GM12878 (cell line): ENCODE results near the gene SLC34A3. TPM values are rescaled to one million over a fixed set of nuclear protein-coding genes. Genes with fewer than 3 reads are reported as not detected.

Experiments used
- ATAC-seq: fragments of 200-7000 bp; cut with Tn5 transposase; 3 replicates; pipeline ENCODE4 v1.9.1; 2020; ENCODE audit warnings: mild to moderate bottlenecking, moderate library complexity
- BruUV-seq: library from RNA; stranded (reverse); fragments of 400-500 nt; replicated peaks from 2 replicates; lab custom pipeline; 2021; lab: Mats Ljungman, UMichigan
- CTCF ChIA-PET: fragments of 300-600 bp; sonication (Branson Sonifier 250); formaldehyde crosslinking; extraction: SDS; loops from one replicate; lab custom pipeline; 2021; ENCODE audit warnings: inconsistent platforms; lab: Yijun Ruan, JAX
- POLR2A ChIA-PET: fragments of 350-600 bp; formaldehyde crosslinking; extraction: SDS; loops from one replicate; lab custom pipeline; 2021; ENCODE audit warnings: inconsistent platforms; lab: Charles Lee
- RAD21 ChIA-PET: fragments of 300-600 bp; sonication (Branson Sonifier 250); formaldehyde crosslinking; loops from one replicate; lab custom pipeline; 2023; ENCODE audit warnings: antibody characterized with exemption; ENCODE audit not compliant: unreplicated experiment; lab: Charles Lee
- SMC1A ChIA-PET: fragments of 300-600 bp; sonication (Branson Sonifier 250); formaldehyde crosslinking; loops from one replicate; lab custom pipeline; 2023; ENCODE audit not compliant: unreplicated experiment, uncharacterized antibody; lab: Charles Lee
- DNase-seq: peaks from one replicate; pipeline ENCODE4 v3.0.0-alpha.2; 2011; ENCODE audit warnings: low read depth, low spot score
- FAIRE-seq: peaks from 3 replicates; lab custom pipeline; 2011; peaks lifted over from hg19 to GRCh38; lab: Jason Lieb, UNC
- H2AFZ ChIP-seq: 2 replicates; pipeline ENCODE4 v1.6.0; 2011; ENCODE audit warnings: low read depth, low read length, control low read depth; ENCODE audit not compliant: control insufficient read depth
- H3K27ac ChIP-seq: 2 replicates; pipeline ENCODE4 v1.5.1; 2011; ENCODE audit warnings: control low read depth; ENCODE audit not compliant: control insufficient read depth, insufficient read depth
- H3K27me3 ChIP-seq, 2 experiments: replicated peaks in 1 of 2; 2 replicates each; pipeline versions ENCODE4 v1.6.0 to v1.6.1; 2011; ENCODE audit warnings: low read length in 1 of 2; ENCODE audit not compliant: control insufficient read depth in 2 of 2, insufficient read depth in 2 of 2
- H3K36me3 ChIP-seq, 2 experiments: 2 replicates each; pipeline ENCODE4 v1.5.1; 2011; ENCODE audit warnings: low read length in 1 of 2; ENCODE audit not compliant: control insufficient read depth in 2 of 2, insufficient read depth in 2 of 2
- H3K4me1 ChIP-seq: 2 replicates; pipeline ENCODE4 v1.6.1; 2011; ENCODE audit warnings: mild to moderate bottlenecking, low read length, moderate library complexity, mixed read lengths; ENCODE audit not compliant: control insufficient read depth, insufficient read depth
- H3K4me2 ChIP-seq: 2 replicates; pipeline ENCODE4 v1.6.0; 2011; ENCODE audit warnings: control low read depth; ENCODE audit not compliant: control insufficient read depth, insufficient read depth
- H3K4me3 ChIP-seq: fragments of 200-600 bp; sonication (generic); 2 replicates; pipeline ENCODE4 v1.5.1; 2016
- H3K79me2 ChIP-seq: 2 replicates; pipeline ENCODE4 v1.6.0; 2011; ENCODE audit warnings: low read length; ENCODE audit not compliant: control insufficient read depth, insufficient read depth
- H3K9ac ChIP-seq: 2 replicates; pipeline ENCODE4 v1.8.0; 2011; ENCODE audit warnings: low read length, control low read depth, mixed read lengths; ENCODE audit not compliant: control insufficient read depth, insufficient read depth
- H3K9me3 ChIP-seq: replicated peaks from 3 replicates; pipeline ENCODE4 v1.5.1; 2011; ENCODE audit warnings: mild to moderate bottlenecking, low read length; ENCODE audit not compliant: control insufficient read depth, insufficient read depth
- H4K20me1 ChIP-seq: 2 replicates; pipeline ENCODE4 v1.6.0; 2011; ENCODE audit not compliant: control insufficient read depth, insufficient read depth
- BHLHE40 ChIP-seq, 2 experiments: fragments of 450-650 bp in 1 of 2; IDR thresholded peaks; 2 replicates each; pipeline ENCODE4 v1.6.1; 2011 to 2017; ENCODE audit warnings: low read depth in 2 of 2, borderline replicate concordance in 1 of 2, improper control_type of control experiment in 1 of 2, low read length in 1 of 2, mild to moderate bottlenecking in 1 of 2
- EED ChIP-seq: sonication (generic); IDR thresholded peaks from 2 replicates; pipeline ENCODE4 v1.6.1; 2016; ENCODE audit warnings: antibody characterized with exemption, low read depth
- GATAD2B ChIP-seq: fragments of 450-650 bp; conservative IDR thresholded peaks from 2 replicates; pipeline ENCODE4 v1.6.1; 2017; ENCODE audit warnings: low read depth, mild to moderate bottlenecking, moderate library complexity
- IKZF1 ChIP-seq: fragments of 450-650 bp; conservative IDR thresholded peaks from 2 replicates; pipeline ENCODE4 v1.6.1; 2017; ENCODE audit warnings: antibody characterized with exemption, mild to moderate bottlenecking
- NFYB ChIP-seq: IDR thresholded peaks from 2 replicates; pipeline ENCODE4 v1.6.1; 2011; ENCODE audit warnings: low read depth, mild to moderate bottlenecking, low read length, improper control_type of control experiment, moderate library complexity; ENCODE audit not compliant: insufficient read depth
- NR2F1 ChIP-seq: fragments of 450-650 bp; conservative IDR thresholded peaks from 2 replicates; pipeline ENCODE4 v1.6.1; 2017; ENCODE audit warnings: mild to moderate bottlenecking
- POLR2AphosphoS5 ChIP-seq: IDR thresholded peaks from 2 replicates; pipeline ENCODE4 v1.6.1; 2011; ENCODE audit warnings: mild to moderate bottlenecking, low read length, inconsistent platforms
- SMARCA5 ChIP-seq: fragments of 450-650 bp; IDR thresholded peaks from 2 replicates; pipeline ENCODE4 v1.6.1; 2017; ENCODE audit warnings: mild to moderate bottlenecking
- TARDBP ChIP-seq: IDR thresholded peaks from 2 replicates; pipeline ENCODE4 v1.6.1; 2016; ENCODE audit warnings: borderline replicate concordance
- YBX1 ChIP-seq: fragments of 450-650 bp; IDR thresholded peaks from 2 replicates; pipeline ENCODE4 v1.6.1; 2016; ENCODE audit warnings: antibody characterized with exemption
- ZNF207 ChIP-seq: fragments of 450-650 bp; IDR thresholded peaks from 2 replicates; pipeline ENCODE4 v1.6.1; 2014; ENCODE audit warnings: antibody characterized with exemption, mild to moderate bottlenecking, borderline replicate concordance
- ZNF217 ChIP-seq: fragments of 450-650 bp; IDR thresholded peaks from 2 replicates; pipeline ENCODE4 v1.6.1; 2017; ENCODE audit warnings: antibody characterized with exemption, mild to moderate bottlenecking
- WGBS: methylation state at CpG from one replicate; pipeline ENCODE4 v1.1.6; 2016; ENCODE audit warnings: low lambda C conversion rate; ENCODE audit not compliant: insufficient replicate concordance, insufficient coverage; ENCODE audit errors: missing lambda C conversion rate; 5-methylcytosine and 5-hydroxymethylcytosine counted together
- in situ Hi-C: fragments of 300-500 bp; cut with MboI; formaldehyde crosslinking; loops from 9 replicates; pipeline ENCODE4 v1.14.3; 2018; ENCODE audit warnings: mixed read lengths
- intact Hi-C: fragments of 100-400 bp; cut with micrococcal nuclease; formaldehyde crosslinking; loops from one replicate; pipeline ENCODE4 v1.14.2; 2022; ENCODE audit not compliant: unreplicated experiment
- polyA plus RNA-seq, 11 experiments: library from polyadenylated mRNA; depleted of rRNA in 4 of 11; unstranded in 6 of 11; stranded (reverse) in 5 of 11; fragments of >200 nt; fragmentation: Nextera tagmentation in 4 of 11; fragmentation: Illumina TruSeq in 1 of 11; extraction: Ambion mirVana in 4 of 11; extraction: Trizol in 1 of 11; gene quantifications; 1 replicate in 1 of 11; 2 replicates in 10 of 11; pipeline versions ENCODE4 v1.2.1 to v1.2.3, GENCODE V29; 2011 to 2016; ENCODE audit warnings: inconsistent platforms in 2 of 11, missing spikeins in 2 of 11, low read depth in 1 of 11
- total RNA-seq, 4 experiments: library from RNA; depleted of rRNA in 3 of 4; stranded (reverse); fragments of >200 nt in 3 of 4; fragmentation: Illumina TruSeq in 1 of 4; extraction: Trizol in 1 of 4; gene quantifications; 2 replicates each; pipeline versions ENCODE4 v1.2.1 to v1.2.3, GENCODE V29; 2013 to 2021
- TF ChIP-seq, protein P1 (sequence below): fragments of 450-650 bp; conservative IDR thresholded peaks from 2 replicates; pipeline ENCODE4 v1.6.1; 2017; ENCODE audit warnings: mild to moderate bottlenecking, moderate library complexity
- TF ChIP-seq, protein P2 (sequence below), 3 experiments: IDR thresholded peaks in 2 of 3; conservative IDR thresholded peaks in 1 of 3; 2 replicates each; pipeline ENCODE4 v1.5.1; 2011; ENCODE audit warnings: low read depth in 3 of 3, low read length in 3 of 3, mild to moderate bottlenecking in 3 of 3, control low read depth in 2 of 3, moderate library complexity in 2 of 3, inconsistent platforms in 1 of 3, mixed read lengths in 1 of 3; ENCODE audit not compliant: control insufficient read depth in 2 of 3, insufficient read depth in 1 of 3; ENCODE audit errors: extremely low read depth in 1 of 3
- TF ChIP-seq, protein P3 (sequence below): IDR thresholded peaks from 2 replicates; pipeline ENCODE4 v1.6.1; 2012; ENCODE audit warnings: low read depth, low read length, improper control_type of control experiment

SLC34A3 gene
- total and polyA plus RNA-seq, 10 of the 15 experiments (the other 5 are each of a cell fraction or from before 2014, with no cell fraction given): not detected

DNA sequence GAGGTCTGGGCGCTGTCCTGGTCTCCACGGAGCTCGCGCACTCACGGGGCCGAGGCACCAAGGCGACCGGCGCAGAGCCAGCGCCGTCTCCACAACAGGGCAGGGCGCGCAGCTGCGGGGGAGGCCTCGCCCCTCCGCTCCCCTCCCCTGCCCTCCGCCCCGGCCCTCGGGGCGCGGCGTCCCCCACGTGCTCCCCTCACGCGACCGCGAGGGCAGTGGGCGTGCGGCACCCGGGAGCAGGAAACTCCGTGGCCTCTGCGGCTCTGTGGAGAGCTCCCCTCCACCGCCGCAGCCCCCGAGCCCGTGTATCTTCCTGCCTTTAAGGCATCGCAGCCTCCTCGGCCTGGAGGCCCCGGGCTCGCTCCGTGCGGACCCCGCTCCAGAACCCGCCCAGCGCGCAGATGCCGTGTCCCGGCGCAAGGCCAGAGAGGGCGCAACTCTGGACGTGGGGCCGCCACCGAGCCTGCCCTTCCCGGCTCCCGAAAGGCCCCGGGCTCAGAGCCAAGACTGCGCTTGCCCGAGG lies 9.7 kb downstream of the SLC34A3 start:
- peak overlapping the region; percentile 75 for H2AFZ ChIP-seq
- H3K4me2 ChIP-seq: peak overlapping the region; percentile 77
- under 1% methylated on average over 34 of the region's 58 CpGs for WGBS
- RAD21 ChIA-PET: interaction anchor here (0.9 to 2.2 kb wide), 12 partner anchors 14 to 122 kb away, joined by 3 to 13 read pairs (median 4); partner anchors contain the start of genes NELFB, NRARP, RNF208 and TPRN
- DNase-seq: no peak
- peak; percentile 61 for ATAC-seq
- H3K27me3 ChIP-seq: no peaks in the 10 kb centered on the region
- H3K4me3 ChIP-seq: peak overlapping the region; percentile 76
- peaks cover 30% of the 10 kb centered on the region for H3K79me2 ChIP-seq
- intact Hi-C loops: no loop called here
- POLR2A ChIA-PET: interaction anchor here (0.5 to 9.2 kb wide), 29 partner anchors 10 to 361 kb away, joined by 3 to 112 read pairs (median 5); partner anchors contain the start of genes CYSRT1, EXD3, MAN1B1 and NELFB
- CTCF ChIA-PET: interaction anchor here (0.6 to 5.3 kb wide), 13 partner anchors 12 to 205 kb away, joined by 3 to 52 read pairs (median 4); partner anchors contain the start of genes CYSRT1, NELFB, RNF208 and RNF224
- H3K9ac ChIP-seq: peak overlapping the region; percentile 68
- in situ Hi-C loops: no loop called here
- H4K20me1 ChIP-seq: peaks cover 4% of the 10 kb centered on the region; the same call in 1 of the 2 replicates
- peak overlapping the region; percentile 83 for H3K27ac ChIP-seq
- BruUV-seq: TSS peak; percentile 77
- H3K4me1 ChIP-seq: peaks cover 42% of the 10 kb centered on the region
- no peaks in the 10 kb centered on the region for H3K9me3 ChIP-seq
- FAIRE-seq: no peak
- SMC1A ChIA-PET: interaction anchor here (0.7 to 1.7 kb wide), 6 partner anchors 13 to 154 kb away, joined by 3 to 6 read pairs (median 3); partner anchors contain the start of gene MAN1B1
- peaks cover 8 to 14% of the 10 kb centered on the region in 2 experiments for H3K36me3 ChIP-seq
- TF ChIP-seq, protein P1, sequence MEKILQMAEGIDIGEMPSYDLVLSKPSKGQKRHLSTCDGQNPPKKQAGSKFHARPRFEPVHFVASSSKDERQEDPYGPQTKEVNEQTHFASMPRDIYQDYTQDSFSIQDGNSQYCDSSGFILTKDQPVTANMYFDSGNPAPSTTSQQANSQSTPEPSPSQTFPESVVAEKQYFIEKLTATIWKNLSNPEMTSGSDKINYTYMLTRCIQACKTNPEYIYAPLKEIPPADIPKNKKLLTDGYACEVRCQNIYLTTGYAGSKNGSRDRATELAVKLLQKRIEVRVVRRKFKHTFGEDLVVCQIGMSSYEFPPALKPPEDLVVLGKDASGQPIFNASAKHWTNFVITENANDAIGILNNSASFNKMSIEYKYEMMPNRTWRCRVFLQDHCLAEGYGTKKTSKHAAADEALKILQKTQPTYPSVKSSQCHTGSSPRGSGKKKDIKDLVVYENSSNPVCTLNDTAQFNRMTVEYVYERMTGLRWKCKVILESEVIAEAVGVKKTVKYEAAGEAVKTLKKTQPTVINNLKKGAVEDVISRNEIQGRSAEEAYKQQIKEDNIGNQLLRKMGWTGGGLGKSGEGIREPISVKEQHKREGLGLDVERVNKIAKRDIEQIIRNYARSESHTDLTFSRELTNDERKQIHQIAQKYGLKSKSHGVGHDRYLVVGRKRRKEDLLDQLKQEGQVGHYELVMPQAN: peak; percentile 95
- TF ChIP-seq TARDBP (0 out of 2 replicates have a peak, but pooled peaks have one; percentile 19), ZNF207 (peak; percentile 95), BHLHE40 (IDR thresholded peaks at IDR 0.05; ENCODE audit: borderline replicate concordance in 1 of 2, low read depth in 2 of 2, low read length in 1 of 2) (peak; percentile 99 to 100), ZNF217 (peak; percentile 75), EED (peak; percentile 34; the same call in 1 of the 2 replicates), GATAD2B (peak; percentile 99), SMARCA5 (peak; percentile 93; the same call in 1 of the 2 replicates), POLR2AphosphoS5 (no peak; the same call in 1 of the 2 replicates), YBX1 (no peak), NR2F1 (peak; percentile 91), IKZF1 (peak; percentile 94), NFYB (no peak)
- TF ChIP-seq, protein P2, sequence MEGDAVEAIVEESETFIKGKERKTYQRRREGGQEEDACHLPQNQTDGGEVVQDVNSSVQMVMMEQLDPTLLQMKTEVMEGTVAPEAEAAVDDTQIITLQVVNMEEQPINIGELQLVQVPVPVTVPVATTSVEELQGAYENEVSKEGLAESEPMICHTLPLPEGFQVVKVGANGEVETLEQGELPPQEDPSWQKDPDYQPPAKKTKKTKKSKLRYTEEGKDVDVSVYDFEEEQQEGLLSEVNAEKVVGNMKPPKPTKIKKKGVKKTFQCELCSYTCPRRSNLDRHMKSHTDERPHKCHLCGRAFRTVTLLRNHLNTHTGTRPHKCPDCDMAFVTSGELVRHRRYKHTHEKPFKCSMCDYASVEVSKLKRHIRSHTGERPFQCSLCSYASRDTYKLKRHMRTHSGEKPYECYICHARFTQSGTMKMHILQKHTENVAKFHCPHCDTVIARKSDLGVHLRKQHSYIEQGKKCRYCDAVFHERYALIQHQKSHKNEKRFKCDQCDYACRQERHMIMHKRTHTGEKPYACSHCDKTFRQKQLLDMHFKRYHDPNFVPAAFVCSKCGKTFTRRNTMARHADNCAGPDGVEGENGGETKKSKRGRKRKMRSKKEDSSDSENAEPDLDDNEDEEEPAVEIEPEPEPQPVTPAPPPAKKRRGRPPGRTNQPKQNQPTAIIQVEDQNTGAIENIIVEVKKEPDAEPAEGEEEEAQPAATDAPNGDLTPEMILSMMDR (IDR thresholded peaks at IDR 0.05 in 2 of 3, conservative IDR thresholded peaks at IDR 0.05 in 1 of 3; ENCODE audit: control insufficient read depth in 2 of 3, extremely low read depth in 1 of 3, insufficient read depth in 1 of 3, low read depth in 3 of 3, low read length in 3 of 3): peak in 2 of 3 experiments; percentile 14 to 23; a peak in 2 of 6 replicates
- TF ChIP-seq, protein P3, sequence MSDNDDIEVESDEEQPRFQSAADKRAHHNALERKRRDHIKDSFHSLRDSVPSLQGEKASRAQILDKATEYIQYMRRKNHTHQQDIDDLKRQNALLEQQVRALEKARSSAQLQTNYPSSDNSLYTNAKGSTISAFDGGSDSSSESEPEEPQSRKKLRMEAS: peak; percentile 78
